GM12875 (cell line): Measurements from ENCODE around the gene MSRB1.

ENCODE experiments used
- H3K4me3 ChIP-seq: one replicate; pipeline ENCODE4 v1.5.1; 2011; ENCODE audit warnings: low read depth, low read length, control low read depth
- CTCF ChIP-seq: IDR thresholded peaks from 2 replicates; pipeline ENCODE4 v1.5.1; 2011; ENCODE audit warnings: low read depth, mild to moderate bottlenecking, control low read depth, inconsistent platforms, low read length, moderate library complexity, borderline replicate concordance; ENCODE audit not compliant: insufficient read depth

Gene MSRB1

GRCh38 chr16:1914084-1914608 lies 28.9 kb downstream of the MSRB1 start:
- no peak overlapping the region for H3K4me3 ChIP-seq
- no peak for TF ChIP-seq CTCF

- TF ChIP-seq CTCF: no peak
- H3K4me3 ChIP-seq: no peak overlapping the region
Observed at GRCh38 chr16:1913327-1914083, 29.5 kb downstream of the MSRB1 start.

- H3K4me3 ChIP-seq: no peak overlapping the region
- TF ChIP-seq CTCF: no peak
Observed at GRCh38 chr16:1912215-1912543, 30.8 kb downstream of the MSRB1 start.

- H3K4me3 ChIP-seq: no peak overlapping the region
- no peak for TF ChIP-seq CTCF
Observed at GRCh38 chr16:1911467-1912214, 31.4 kb downstream of the MSRB1 start.

- no peak for TF ChIP-seq CTCF
- H3K4me3 ChIP-seq: no peak overlapping the region
Observed at GRCh38 chr16:1909561-1910231, 33.3 kb downstream of the MSRB1 start.

GRCh38 chr16:1908983-1909382 lies 34.0 kb downstream of the MSRB1 start:
- no peak for TF ChIP-seq CTCF
- no peak overlapping the region for H3K4me3 ChIP-seq

GRCh38 chr16:1908184-1908583 lies 34.8 kb downstream of the MSRB1 start:
- no peak for TF ChIP-seq CTCF

More at GRCh38 chr16:1908184-1908583, 34.8 kb downstream of the MSRB1 start:
- H3K4me3 ChIP-seq: no peak overlapping the region
